Left ventricle myocardium inferior (tissue), 1 donor: ENCODE results near the gene ELF4. TPM values are rescaled to one million over a fixed set of nuclear protein-coding genes. Genes with fewer than 3 reads are reported as not detected.
A peak's percentile ranks its signal among the peaks of the same experiment; 100 is the strongest.

ENCODE experiments used
- DNase-seq: peaks from one replicate; pipeline ENCODE4 v3.0.0-alpha.2; 2020
- H3K27ac ChIP-seq: fragments of 200-600 bp; replicated peaks from 2 replicates; pipeline ENCODE4 v1.8.0; 2021
- H3K27me3 ChIP-seq: fragments of 200-600 bp; 2 replicates; pipeline ENCODE4 v1.8.0; 2021; ENCODE audit warnings: low read depth
- H3K36me3 ChIP-seq: fragments of 200-600 bp; 2 replicates; pipeline ENCODE4 v1.8.0; 2021
- H3K4me1 ChIP-seq: fragments of 200-600 bp; 2 replicates; pipeline ENCODE4 v1.8.0; 2021
- H3K4me3 ChIP-seq: fragments of 200-600 bp; 2 replicates; pipeline ENCODE4 v1.8.0; 2021; ENCODE audit warnings: mild to moderate bottlenecking, moderate library complexity
- H3K9me3 ChIP-seq: fragments of 200-600 bp; replicated peaks from 2 replicates; pipeline ENCODE4 v1.8.0; 2021
- intact Hi-C: fragments of 100-400 bp; cut with micrococcal nuclease; formaldehyde crosslinking; loops from one replicate; pipeline ENCODE4 v1.11.0; 2022
- total RNA-seq: library from RNA; stranded (reverse); fragmentation: NEBNext Ultra II Directional; extraction: Animal tissue kit (Norgen Biotek cat#: 25700); gene quantifications from one replicate; pipeline ENCODE4 v1.2.1, GENCODE V29; 2021
- TF ChIP-seq, protein P1 (sequence below): fragments of 200-600 bp; IDR thresholded peaks from 2 replicates; pipeline ENCODE4 v1.8.0; 2021; ENCODE audit warnings: antibody characterized with exemption, mild to moderate bottlenecking, borderline replicate concordance
- donor health status: DM: no; HTN: yes; CAD: no; lungs with severe emphysema.

The ELF4 gene
- total RNA-seq, 1 donor from 2014 or later: 2.2 TPM

GRCh38 chrX:130060122-130061069 lies 49.9 kb downstream of the ELF4 start:
- peaks cover 8% of the 10 kb centered on the region for H3K36me3 ChIP-seq
- H3K4me3 ChIP-seq: peak overlapping the region; percentile 68
- peak overlapping the region; percentile 77 for H3K27ac ChIP-seq
- H3K9me3 ChIP-seq: no peaks in the 10 kb centered on the region
- TF ChIP-seq, protein P1, sequence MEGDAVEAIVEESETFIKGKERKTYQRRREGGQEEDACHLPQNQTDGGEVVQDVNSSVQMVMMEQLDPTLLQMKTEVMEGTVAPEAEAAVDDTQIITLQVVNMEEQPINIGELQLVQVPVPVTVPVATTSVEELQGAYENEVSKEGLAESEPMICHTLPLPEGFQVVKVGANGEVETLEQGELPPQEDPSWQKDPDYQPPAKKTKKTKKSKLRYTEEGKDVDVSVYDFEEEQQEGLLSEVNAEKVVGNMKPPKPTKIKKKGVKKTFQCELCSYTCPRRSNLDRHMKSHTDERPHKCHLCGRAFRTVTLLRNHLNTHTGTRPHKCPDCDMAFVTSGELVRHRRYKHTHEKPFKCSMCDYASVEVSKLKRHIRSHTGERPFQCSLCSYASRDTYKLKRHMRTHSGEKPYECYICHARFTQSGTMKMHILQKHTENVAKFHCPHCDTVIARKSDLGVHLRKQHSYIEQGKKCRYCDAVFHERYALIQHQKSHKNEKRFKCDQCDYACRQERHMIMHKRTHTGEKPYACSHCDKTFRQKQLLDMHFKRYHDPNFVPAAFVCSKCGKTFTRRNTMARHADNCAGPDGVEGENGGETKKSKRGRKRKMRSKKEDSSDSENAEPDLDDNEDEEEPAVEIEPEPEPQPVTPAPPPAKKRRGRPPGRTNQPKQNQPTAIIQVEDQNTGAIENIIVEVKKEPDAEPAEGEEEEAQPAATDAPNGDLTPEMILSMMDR: peak; percentile 85
- H3K4me1 ChIP-seq: peaks cover 3% of the 10 kb centered on the region
- peak; percentile 78 for DNase-seq
- intact Hi-C loops: loop anchor here (10.0 kb wide), 1 partner anchor 136 kb away; no protein-coding TSS in a partner anchor
- H3K27me3 ChIP-seq: no peaks in the 10 kb centered on the region

DNA sequence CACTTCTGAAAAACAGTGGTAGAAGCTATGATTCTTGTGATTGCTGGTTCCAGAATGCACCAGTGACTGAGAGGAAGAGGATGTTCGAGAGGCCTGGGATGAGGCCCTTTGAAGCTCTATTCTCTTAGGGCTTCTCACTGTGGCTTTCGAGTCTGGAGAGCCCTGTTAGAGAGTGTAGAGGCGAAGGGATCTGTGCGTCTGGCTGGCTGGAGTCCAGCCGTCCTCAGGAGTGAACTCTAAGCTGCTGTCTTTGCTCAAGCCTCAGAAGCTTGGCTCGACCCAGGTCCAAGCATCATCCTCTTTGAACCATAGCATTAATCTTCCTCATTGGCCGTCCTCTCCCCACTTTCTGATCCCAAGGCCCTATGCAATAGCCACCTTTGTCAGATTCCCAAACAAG lies 51.6 kb downstream of the ELF4 start:
- no peak for DNase-seq
- TF ChIP-seq, protein P1: no peak
- Histone ChIP-seq H3K36me3 (peaks cover 14% of the 10 kb centered on the region), H3K27ac (no peak overlapping the region), H3K9me3 (no peaks in the 10 kb centered on the region), H3K27me3 (no peaks in the 10 kb centered on the region), H3K4me1 (peaks cover 3% of the 10 kb centered on the region), H3K4me3 (no peak overlapping the region)
- intact Hi-C loops: no loop called here

- Histone ChIP-seq H3K4me1 (peaks cover 3% of the 10 kb centered on the region), H3K27me3 (no peaks in the 10 kb centered on the region), H3K27ac (no peak overlapping the region), H3K4me3 (no peak overlapping the region), H3K9me3 (no peaks in the 10 kb centered on the region), H3K36me3 (peaks cover 26% of the 10 kb centered on the region)
- intact Hi-C loops: no loop called here
- TF ChIP-seq, protein P1: no peak
- no peak for DNase-seq
Observed at GRCh38 chrX:130057209-130057608, 53.1 kb downstream of the ELF4 start.

GRCh38 chrX:130055899-130056298 lies 54.4 kb downstream of the ELF4 start:
- TF ChIP-seq, protein P1: no peak
- H3K36me3 ChIP-seq: peaks cover 40% of the 10 kb centered on the region
- no peaks in the 10 kb centered on the region for H3K9me3 ChIP-seq
- intact Hi-C loops: no loop called here
- H3K27ac ChIP-seq: no peak overlapping the region
- H3K27me3 ChIP-seq: no peaks in the 10 kb centered on the region
- peaks cover 3% of the 10 kb centered on the region for H3K4me1 ChIP-seq
- no peak overlapping the region for H3K4me3 ChIP-seq
- no peak for DNase-seq

GRCh38 chrX:130055103-130055502 lies 55.2 kb downstream of the ELF4 start:
- DNase-seq: no peak
- Histone ChIP-seq H3K4me3 (no peak overlapping the region), H3K27ac (peak overlapping the region; percentile 19), H3K4me1 (peaks cover 3% of the 10 kb centered on the region), H3K9me3 (no peaks in the 10 kb centered on the region), H3K36me3 (peaks cover 40% of the 10 kb centered on the region), H3K27me3 (no peaks in the 10 kb centered on the region)
- intact Hi-C loops: no loop called here
- TF ChIP-seq, protein P1: no peak
